Superior temporal gyrus (tissue), 1 donor: Measurements from ENCODE around the gene NFATC2IP.
"Not testable (repeated sequence)": the region's sequence is repeated elsewhere in the genome, so short reads cannot be mapped to it uniquely, and the experiment has no call there.

ENCODE experiments used
- DNase-seq: peaks from one replicate; pipeline ENCODE4 v3.0.0-alpha.2; 2016; ENCODE audit errors: extremely low spot score

Gene NFATC2IP

GRCh38 chr16:28998837-28999236, 48.1 kb downstream of the NFATC2IP start:
- DNase-seq = no peak

- no peak for DNase-seq
These were observed 48.8 kb downstream of the NFATC2IP start for GRCh38 chr16:28999577-28999976.

- no peak for DNase-seq
These were observed 49.3 kb downstream of the NFATC2IP start for GRCh38 chr16:29000019-29000418.

- DNase-seq = not testable (repeated sequence)
These were observed 53.9 kb downstream of the NFATC2IP start for GRCh38 chr16:29004496-29005139.

- peak; percentile 8 for DNase-seq
These were observed 57.2 kb downstream of the NFATC2IP start for GRCh38 chr16:29007730-29008593.

GRCh38 chr16:29009050-29009837, 58.5 kb downstream of the NFATC2IP start:
- DNase-seq = no peak

GRCh38 chr16:29009838-29010166, 59.1 kb downstream of the NFATC2IP start:
- no peak for DNase-seq

- no peak for DNase-seq
These were observed 60.4 kb downstream of the NFATC2IP start for GRCh38 chr16:29011112-29011511.

GRCh38 chr16:29011851-29012250, 61.1 kb downstream of the NFATC2IP start:
- DNase-seq = no peak

GRCh38 chr16:29012913-29013553, 62.3 kb downstream of the NFATC2IP start:
- no peak for DNase-seq

GRCh38 chr16:29014561-29015069, 63.9 kb downstream of the NFATC2IP start:
- no peak for DNase-seq
